NB4 (cell line): ENCODE measurements around the gene CCSER1.

Experiments
- MYC ChIP-seq: IDR thresholded peaks from 2 replicates; pipeline ENCODE4 v1.6.1; 2011; ENCODE audit warnings: low read depth, low read length
- POLR2A ChIP-seq: IDR thresholded peaks from 2 replicates; pipeline ENCODE4 v1.6.1; 2011; ENCODE audit warnings: mild to moderate bottlenecking; ENCODE audit not compliant: insufficient read length; ENCODE audit errors: extremely low read depth
- TF ChIP-seq, protein P1 (sequence below): IDR thresholded peaks from one replicate; pipeline ENCODE4 v1.5.1; 2012; ENCODE audit warnings: low read depth, low read length
- TF ChIP-seq, protein P2 (sequence below): IDR thresholded peaks from 2 replicates; pipeline ENCODE4 v1.6.1; 2011; ENCODE audit warnings: low read depth, low read length

- TF ChIP-seq, protein P1, sequence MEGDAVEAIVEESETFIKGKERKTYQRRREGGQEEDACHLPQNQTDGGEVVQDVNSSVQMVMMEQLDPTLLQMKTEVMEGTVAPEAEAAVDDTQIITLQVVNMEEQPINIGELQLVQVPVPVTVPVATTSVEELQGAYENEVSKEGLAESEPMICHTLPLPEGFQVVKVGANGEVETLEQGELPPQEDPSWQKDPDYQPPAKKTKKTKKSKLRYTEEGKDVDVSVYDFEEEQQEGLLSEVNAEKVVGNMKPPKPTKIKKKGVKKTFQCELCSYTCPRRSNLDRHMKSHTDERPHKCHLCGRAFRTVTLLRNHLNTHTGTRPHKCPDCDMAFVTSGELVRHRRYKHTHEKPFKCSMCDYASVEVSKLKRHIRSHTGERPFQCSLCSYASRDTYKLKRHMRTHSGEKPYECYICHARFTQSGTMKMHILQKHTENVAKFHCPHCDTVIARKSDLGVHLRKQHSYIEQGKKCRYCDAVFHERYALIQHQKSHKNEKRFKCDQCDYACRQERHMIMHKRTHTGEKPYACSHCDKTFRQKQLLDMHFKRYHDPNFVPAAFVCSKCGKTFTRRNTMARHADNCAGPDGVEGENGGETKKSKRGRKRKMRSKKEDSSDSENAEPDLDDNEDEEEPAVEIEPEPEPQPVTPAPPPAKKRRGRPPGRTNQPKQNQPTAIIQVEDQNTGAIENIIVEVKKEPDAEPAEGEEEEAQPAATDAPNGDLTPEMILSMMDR, result no peak
- TF ChIP-seq POLR2A (no peak), MYC (no peak)
- TF ChIP-seq, protein P2, sequence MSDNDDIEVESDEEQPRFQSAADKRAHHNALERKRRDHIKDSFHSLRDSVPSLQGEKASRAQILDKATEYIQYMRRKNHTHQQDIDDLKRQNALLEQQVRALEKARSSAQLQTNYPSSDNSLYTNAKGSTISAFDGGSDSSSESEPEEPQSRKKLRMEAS, result no peak
These were observed 1001.3 kb downstream of the CCSER1 start for GRCh38 chr4:91128519-91128918.
